Measurements from ENCODE around the gene OSBPL1A. TPM values are rescaled to one million over a fixed set of nuclear protein-coding genes. Genes with fewer than 3 reads are reported as not detected.

Gene OSBPL1A
- total and polyA plus RNA-seq, 2 experiments from 2014 or later: 23.1 to 33.3 TPM

DNA sequence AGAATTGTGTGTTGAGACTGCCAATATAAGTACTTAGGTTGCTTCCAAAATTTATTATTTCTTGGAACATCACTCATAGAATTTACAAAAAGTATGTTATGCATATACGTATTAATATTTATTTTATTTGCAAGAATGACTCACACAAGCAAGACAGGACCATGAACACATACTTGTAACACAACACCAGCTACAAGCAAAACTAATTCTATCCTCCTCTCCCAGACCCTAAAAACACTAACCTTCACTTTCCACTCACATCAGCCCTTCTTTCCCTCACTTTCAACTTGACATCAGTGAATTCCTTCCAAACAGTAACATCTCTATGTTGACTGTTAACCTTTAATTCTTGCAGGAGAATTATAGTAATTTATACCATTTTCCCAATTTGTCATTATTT, 24.3 kb downstream of the OSBPL1A start:
- Histone ChIP-seq H3K36me3 (no peaks in the 10 kb centered on the region), H3K4me1 (ENCODE audit: low read depth) (no peaks in the 10 kb centered on the region), H3K4me3 (no peak overlapping the region), H3K27ac (no peak overlapping the region), H3K9me3 (ENCODE audit: low read depth) (no peaks in the 10 kb centered on the region), H3K27me3 (no peaks in the 10 kb centered on the region)
- no peak for DNase-seq (ENCODE audit: low read depth in 1 of 2, low spot score in 1 of 2)
- TF ChIP-seq, protein P1, sequence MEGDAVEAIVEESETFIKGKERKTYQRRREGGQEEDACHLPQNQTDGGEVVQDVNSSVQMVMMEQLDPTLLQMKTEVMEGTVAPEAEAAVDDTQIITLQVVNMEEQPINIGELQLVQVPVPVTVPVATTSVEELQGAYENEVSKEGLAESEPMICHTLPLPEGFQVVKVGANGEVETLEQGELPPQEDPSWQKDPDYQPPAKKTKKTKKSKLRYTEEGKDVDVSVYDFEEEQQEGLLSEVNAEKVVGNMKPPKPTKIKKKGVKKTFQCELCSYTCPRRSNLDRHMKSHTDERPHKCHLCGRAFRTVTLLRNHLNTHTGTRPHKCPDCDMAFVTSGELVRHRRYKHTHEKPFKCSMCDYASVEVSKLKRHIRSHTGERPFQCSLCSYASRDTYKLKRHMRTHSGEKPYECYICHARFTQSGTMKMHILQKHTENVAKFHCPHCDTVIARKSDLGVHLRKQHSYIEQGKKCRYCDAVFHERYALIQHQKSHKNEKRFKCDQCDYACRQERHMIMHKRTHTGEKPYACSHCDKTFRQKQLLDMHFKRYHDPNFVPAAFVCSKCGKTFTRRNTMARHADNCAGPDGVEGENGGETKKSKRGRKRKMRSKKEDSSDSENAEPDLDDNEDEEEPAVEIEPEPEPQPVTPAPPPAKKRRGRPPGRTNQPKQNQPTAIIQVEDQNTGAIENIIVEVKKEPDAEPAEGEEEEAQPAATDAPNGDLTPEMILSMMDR (IDR thresholded peaks at IDR 0.05; ENCODE audit: low read depth, low read length): no peak

DNA sequence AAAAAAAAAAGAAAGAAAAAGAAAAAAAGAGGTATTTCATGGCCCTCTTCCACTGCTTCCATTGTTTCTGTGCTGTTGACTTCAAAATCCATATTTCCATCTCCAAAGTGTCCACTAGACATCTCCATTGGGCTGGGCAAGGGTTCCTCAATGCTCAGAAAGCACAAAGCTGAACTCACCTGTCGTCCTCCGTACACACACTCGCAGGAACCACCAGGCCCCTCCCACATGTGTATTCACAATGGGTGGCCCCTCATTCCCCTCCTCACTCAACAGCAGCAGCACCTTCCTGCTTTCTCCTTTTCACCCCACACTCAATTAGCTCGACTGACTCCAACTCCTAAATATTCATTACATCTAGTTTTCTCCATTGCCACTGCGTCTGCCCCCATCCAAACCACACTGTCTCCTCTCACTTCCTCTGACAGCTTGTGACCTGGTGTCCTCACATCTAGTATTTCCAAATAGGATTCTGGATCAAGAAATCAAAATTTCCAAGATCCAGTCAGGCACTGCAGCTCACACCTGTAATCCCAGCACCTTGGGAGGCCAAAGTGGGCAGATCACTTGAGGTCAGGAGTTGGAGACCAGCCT, 25.2 kb downstream of the OSBPL1A start:
- Histone ChIP-seq H3K27ac (no peak overlapping the region), H3K27me3 (no peaks in the 10 kb centered on the region), H3K36me3 (no peaks in the 10 kb centered on the region), H3K4me1 (ENCODE audit: low read depth) (no peaks in the 10 kb centered on the region), H3K9me3 (ENCODE audit: low read depth) (no peaks in the 10 kb centered on the region), H3K4me3 (no peak overlapping the region)
- no peak for DNase-seq (ENCODE audit: low read depth in 1 of 2, low spot score in 1 of 2)
- TF ChIP-seq, protein P1 (IDR thresholded peaks at IDR 0.05; ENCODE audit: low read depth, low read length): no peak

DNA sequence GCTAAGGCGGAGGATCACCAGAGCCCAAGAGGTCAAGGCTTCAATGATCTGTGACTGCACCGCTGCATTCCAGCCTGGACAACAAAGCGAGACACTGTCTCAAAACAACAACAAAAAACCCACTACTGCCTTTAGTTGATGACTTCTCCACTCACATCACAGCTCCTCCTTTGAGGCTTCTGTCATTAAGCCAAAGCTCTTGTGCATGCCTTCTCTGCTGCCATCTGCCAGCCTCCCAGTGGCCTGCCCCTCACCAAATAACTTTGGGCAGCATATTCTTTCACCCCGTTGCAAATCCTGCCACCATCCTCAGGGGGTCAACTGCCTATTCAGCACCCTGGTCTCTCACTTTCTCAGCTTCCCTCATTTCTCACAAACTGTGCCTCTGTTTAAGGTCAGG, 27.5 kb downstream of the OSBPL1A start:
- Histone ChIP-seq H3K27ac (no peak overlapping the region), H3K27me3 (no peaks in the 10 kb centered on the region), H3K4me1 (ENCODE audit: low read depth) (no peaks in the 10 kb centered on the region), H3K4me3 (no peak overlapping the region), H3K36me3 (no peaks in the 10 kb centered on the region), H3K9me3 (ENCODE audit: low read depth) (no peaks in the 10 kb centered on the region)
- TF ChIP-seq, protein P1 (IDR thresholded peaks at IDR 0.05; ENCODE audit: low read depth, low read length): no peak
- DNase-seq (ENCODE audit: low read depth in 1 of 2, low spot score in 1 of 2): no peak

DNA sequence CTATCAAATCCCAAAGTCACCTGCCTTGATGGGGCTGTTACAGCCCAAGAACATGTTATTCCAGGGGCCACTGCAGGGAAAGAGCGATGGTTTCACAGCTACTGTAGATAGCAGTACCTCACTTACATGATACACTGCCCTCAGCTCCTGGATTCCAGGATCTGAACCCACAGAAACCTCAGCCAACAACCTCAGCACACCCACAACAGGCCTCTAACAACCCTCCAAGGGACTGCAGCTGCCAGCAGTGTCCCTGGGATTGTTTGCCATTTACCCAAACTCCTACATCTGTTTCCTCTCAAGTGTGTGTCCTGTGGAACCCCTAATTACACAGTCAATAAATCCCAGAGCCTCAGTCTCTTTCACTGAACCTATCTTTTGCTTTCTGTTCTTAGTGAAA, 28.2 kb downstream of the OSBPL1A start:
- Histone ChIP-seq H3K9me3 (ENCODE audit: low read depth) (no peaks in the 10 kb centered on the region), H3K27ac (no peak overlapping the region), H3K4me1 (ENCODE audit: low read depth) (no peaks in the 10 kb centered on the region), H3K36me3 (no peaks in the 10 kb centered on the region), H3K27me3 (no peaks in the 10 kb centered on the region), H3K4me3 (no peak overlapping the region)
- DNase-seq (ENCODE audit: low read depth in 1 of 2, low spot score in 1 of 2): no peak
- TF ChIP-seq, protein P1 (IDR thresholded peaks at IDR 0.05; ENCODE audit: low read depth, low read length): no peak

DNA sequence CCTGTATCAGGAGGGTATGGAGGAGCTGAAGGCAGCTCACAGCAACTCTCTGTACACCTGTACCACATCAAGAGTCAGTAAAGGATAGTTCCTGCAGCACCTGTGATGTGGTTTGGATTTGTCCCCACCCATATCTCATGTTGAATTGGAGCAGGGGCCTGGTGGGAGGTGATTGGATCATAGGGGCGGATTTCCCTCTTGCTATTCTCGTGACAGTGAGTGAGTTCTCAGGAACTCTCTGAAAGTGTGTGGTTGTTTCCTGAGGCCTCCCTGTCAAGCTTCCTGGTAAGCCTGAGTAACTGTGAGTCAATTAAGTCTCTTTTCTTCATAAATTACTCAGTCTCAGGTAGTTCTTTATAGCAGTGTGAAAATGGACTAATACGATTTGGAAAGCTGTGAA, 28.9 kb downstream of the OSBPL1A start:
- Histone ChIP-seq H3K4me1 (ENCODE audit: low read depth) (no peaks in the 10 kb centered on the region), H3K4me3 (no peak overlapping the region), H3K27me3 (no peaks in the 10 kb centered on the region), H3K9me3 (ENCODE audit: low read depth) (no peaks in the 10 kb centered on the region), H3K36me3 (no peaks in the 10 kb centered on the region), H3K27ac (no peak overlapping the region)
- DNase-seq (ENCODE audit: low read depth in 1 of 2, low spot score in 1 of 2): no peak
- TF ChIP-seq, protein P1 (IDR thresholded peaks at IDR 0.05; ENCODE audit: low read depth, low read length): no peak
